HepG2 (cell line): ENCODE results near the gene LDLRAD4. TPM values are rescaled to one million over a fixed set of nuclear protein-coding genes. Genes with fewer than 3 reads are reported as not detected.

Experiments
- ARHGAP35 ChIP-seq: sonication (generic); formaldehyde crosslinking; IDR thresholded peaks from 2 replicates; pipeline ENCODE4 v1.9.0; 2022; ENCODE audit warnings: mild to moderate bottlenecking, inconsistent platforms, moderate library complexity, missing genetic modification reagents, borderline replicate concordance
- ARID4A ChIP-seq: sonication (generic); formaldehyde crosslinking; IDR thresholded peaks from 2 replicates; pipeline ENCODE4 v1.5.0; 2020; ENCODE audit warnings: mild to moderate bottlenecking, missing genetic modification reagents, borderline replicate concordance
- BRD4 ChIP-seq: sonication (generic); formaldehyde crosslinking; IDR thresholded peaks from 2 replicates; pipeline ENCODE4 v1.4.0; 2020; ENCODE audit warnings: missing genetic modification reagents
- CENPX ChIP-seq: sonication (generic); formaldehyde crosslinking; IDR thresholded peaks from 2 replicates; pipeline ENCODE4 v1.9.0; 2021; ENCODE audit warnings: mild to moderate bottlenecking, missing genetic modification reagents, moderate library complexity
- CTCF ChIP-seq: sonication (generic); formaldehyde crosslinking; IDR thresholded peaks from 2 replicates; pipeline ENCODE4 v1.5.0; 2020; ENCODE audit warnings: mild to moderate bottlenecking, missing genetic modification reagents, moderate library complexity
- DRAP1 ChIP-seq: IDR thresholded peaks from 2 replicates; pipeline ENCODE4 v1.6.1; 2016; ENCODE audit warnings: missing genetic modification reagents, missing compliant biosample characterization
- FOXC1 ChIP-seq: sonication (generic); formaldehyde crosslinking; IDR thresholded peaks from 2 replicates; pipeline ENCODE4 v1.8.0; 2022; ENCODE audit warnings: mild to moderate bottlenecking, missing genetic modification reagents, borderline replicate concordance
- HNRNPK ChIP-seq: fragments of 200-400 bp; formaldehyde crosslinking; IDR thresholded peaks from 2 replicates; pipeline ENCODE4 v1.6.1; 2018; ENCODE audit warnings: low read length, low read depth, moderate library complexity, mild to moderate bottlenecking; ENCODE audit not compliant: poor library complexity, severe bottlenecking
- IRF1 ChIP-seq: sonication (generic); formaldehyde crosslinking; IDR thresholded peaks from 2 replicates; pipeline ENCODE4 v1.4.0; 2020; ENCODE audit warnings: low read depth, mild to moderate bottlenecking, missing genetic modification reagents
- KLF16 ChIP-seq, 2 experiments: sonication (generic) in 1 of 2; formaldehyde crosslinking in 1 of 2; IDR thresholded peaks; 2 replicates each; pipeline versions ENCODE4 v1.6.1 to v1.8.0; 2016 to 2023; ENCODE audit warnings: missing genetic modification reagents in 2 of 2, missing compliant biosample characterization in 1 of 2
- KMT2A ChIP-seq: sonication (generic); formaldehyde crosslinking; IDR thresholded peaks from 2 replicates; pipeline ENCODE4 v1.4.0; 2020; ENCODE audit warnings: missing genetic modification reagents
- MEF2D ChIP-seq: sonication (generic); formaldehyde crosslinking; IDR thresholded peaks from 2 replicates; pipeline ENCODE4 v1.5.1; 2020; ENCODE audit warnings: mild to moderate bottlenecking, missing genetic modification reagents
- MTF2 ChIP-seq: sonication (generic); formaldehyde crosslinking; IDR thresholded peaks from 2 replicates; pipeline ENCODE4 v1.5.0; 2020; ENCODE audit warnings: missing genetic modification reagents, borderline replicate concordance
- RBFOX2 ChIP-seq: fragments of 200-400 bp; formaldehyde crosslinking; IDR thresholded peaks from 2 replicates; pipeline ENCODE4 v1.6.1; 2017; ENCODE audit warnings: low read depth, mild to moderate bottlenecking, low read length
- RORA ChIP-seq: sonication (generic); formaldehyde crosslinking; IDR thresholded peaks from 2 replicates; pipeline ENCODE4 v1.5.0; 2020; ENCODE audit warnings: mild to moderate bottlenecking, missing genetic modification reagents, moderate library complexity
- SALL1 ChIP-seq: sonication (generic); formaldehyde crosslinking; IDR thresholded peaks from 2 replicates; pipeline ENCODE4 v1.8.0; 2022; ENCODE audit warnings: mild to moderate bottlenecking, missing genetic modification reagents
- TAF15 ChIP-seq: fragments of 200-400 bp; formaldehyde crosslinking; IDR thresholded peaks from one replicate; pipeline ENCODE4 v1.6.1; 2018; ENCODE audit warnings: mild to moderate bottlenecking, low read depth, low read length; ENCODE audit not compliant: poor library complexity, severe bottlenecking
- TBL1XR1 ChIP-seq: fragments of 150-350 bp; IDR thresholded peaks from 2 replicates; pipeline ENCODE4 v1.6.1; 2014; ENCODE audit warnings: borderline replicate concordance, low read length; ENCODE audit not compliant: partially characterized antibody
- YY1 ChIP-seq: IDR thresholded peaks from 2 replicates; pipeline ENCODE4 v1.6.1; 2011; ENCODE audit warnings: low read length, low read depth, moderate library complexity, mild to moderate bottlenecking; ENCODE audit not compliant: insufficient read depth, insufficient replicate concordance
- ZNF263 ChIP-seq: sonication (generic); formaldehyde crosslinking; IDR thresholded peaks from 2 replicates; pipeline ENCODE4 v1.4.0; 2020; ENCODE audit warnings: missing genetic modification reagents
- ZNF264 ChIP-seq: sonication (generic); formaldehyde crosslinking; IDR thresholded peaks from 2 replicates; pipeline ENCODE4 v1.4.0; 2020; ENCODE audit warnings: missing genetic modification reagents
- ZNF644 ChIP-seq: IDR thresholded peaks from 2 replicates; pipeline ENCODE4 v1.6.1; 2016; ENCODE audit warnings: low read depth
- ZNF776 ChIP-seq: sonication (generic); formaldehyde crosslinking; IDR thresholded peaks from 2 replicates; pipeline ENCODE4 v1.4.0; 2020; ENCODE audit warnings: mild to moderate bottlenecking, missing genetic modification reagents
- ZSCAN22 ChIP-seq: sonication (generic); formaldehyde crosslinking; IDR thresholded peaks from 2 replicates; pipeline ENCODE4 v1.4.0; 2020; ENCODE audit warnings: mild to moderate bottlenecking, missing genetic modification reagents
- polyA plus RNA-seq, 8 experiments: library from polyadenylated mRNA; depleted of rRNA in 3 of 8; stranded (reverse) in 7 of 8; unstranded in 1 of 8; fragments of >200 nt; fragmentation: Illumina TruSeq in 4 of 8; extraction: Trizol in 4 of 8; gene quantifications; 2 replicates each; pipeline versions ENCODE4 v1.2.1 to v1.2.3, GENCODE V29; 2011 to 2016; ENCODE audit warnings: low read depth in 4 of 8, missing spikeins in 1 of 8, mixed read lengths in 1 of 8; ENCODE audit not compliant: insufficient read depth in 1 of 8
- total RNA-seq, 5 experiments: library from RNA; depleted of rRNA; stranded (reverse); fragments of >200 nt; fragmentation: Illumina TruSeq; extraction: Trizol; gene quantifications; 2 replicates each; pipeline ENCODE4 v1.2.3, GENCODE V29; 2016; ENCODE audit warnings: low read depth in 1 of 5

The LDLRAD4 gene
- total and polyA plus RNA-seq, 2 of the 13 experiments (the other 11 are each of a cell fraction or from before 2014, with no cell fraction given) = 13.6 to 20.9 TPM

- TF ChIP-seq HNRNPK = no peak
- no peak for TF ChIP-seq TAF15
- TF ChIP-seq ZNF264 = no peak
- TF ChIP-seq RBFOX2 = peak; percentile 75
- TF ChIP-seq ZNF263 = no peak
- peak; percentile 59 for TF ChIP-seq SALL1 (CRISPR knock-in tag)
- TF ChIP-seq BRD4 (CRISPR knock-in tag) = 0 out of 2 replicates have a peak, but pooled peaks have one; percentile 16
- TF ChIP-seq KMT2A = no peak
- peak in 1 of 2 experiments; percentile 18; a peak in 1 of 4 replicates for TF ChIP-seq KLF16 (CRISPR knock-in tag; IDR thresholded peaks at IDR 0.05)
- no peak for TF ChIP-seq ZNF776 (CRISPR knock-in tag)
- no peak for TF ChIP-seq CENPX (CRISPR knock-in tag)
- no peak for TF ChIP-seq RORA (CRISPR knock-in tag)
- no peak for TF ChIP-seq YY1
- TF ChIP-seq MTF2 (CRISPR knock-in tag) = no peak
- TF ChIP-seq TBL1XR1 = peak; percentile 52
- no peak for TF ChIP-seq ZSCAN22 (CRISPR knock-in tag)
- peak; percentile 60; the same call in 1 of the 2 replicates for TF ChIP-seq ARID4A (CRISPR knock-in tag)
- TF ChIP-seq CTCF (CRISPR knock-in tag) = no peak
- peak; percentile 71; the same call in 1 of the 2 replicates for TF ChIP-seq MEF2D
- TF ChIP-seq ZNF644 (CRISPR knock-in tag) = peak; percentile 92
- peak; percentile 86 for TF ChIP-seq DRAP1 (CRISPR knock-in tag)
- TF ChIP-seq IRF1 (CRISPR knock-in tag) = no peak
- TF ChIP-seq FOXC1 (CRISPR knock-in tag) = no peak
- no peak for TF ChIP-seq ARHGAP35 (CRISPR knock-in tag)
These were observed 42.8 kb upstream of the LDLRAD4 start (continued) for GRCh38 chr18:13175754-13176210.
